HG03108 (cell line): Measurements from ENCODE around the gene KIF6.
A peak's percentile ranks its signal among the peaks of the same experiment; 100 is the strongest.
"Not testable (repeated sequence)": the region's sequence is repeated elsewhere in the genome, so short reads cannot be mapped to it uniquely, and the experiment has no call there.

Experiments used
- ATAC-seq: cut with Tn5 transposase; IDR thresholded peaks from one replicate; pipeline ENCODE4 v1.9.1; 2021; ENCODE audit warnings: moderate library complexity; ENCODE audit not compliant: unreplicated experiment

KIF6 gene

DNA sequence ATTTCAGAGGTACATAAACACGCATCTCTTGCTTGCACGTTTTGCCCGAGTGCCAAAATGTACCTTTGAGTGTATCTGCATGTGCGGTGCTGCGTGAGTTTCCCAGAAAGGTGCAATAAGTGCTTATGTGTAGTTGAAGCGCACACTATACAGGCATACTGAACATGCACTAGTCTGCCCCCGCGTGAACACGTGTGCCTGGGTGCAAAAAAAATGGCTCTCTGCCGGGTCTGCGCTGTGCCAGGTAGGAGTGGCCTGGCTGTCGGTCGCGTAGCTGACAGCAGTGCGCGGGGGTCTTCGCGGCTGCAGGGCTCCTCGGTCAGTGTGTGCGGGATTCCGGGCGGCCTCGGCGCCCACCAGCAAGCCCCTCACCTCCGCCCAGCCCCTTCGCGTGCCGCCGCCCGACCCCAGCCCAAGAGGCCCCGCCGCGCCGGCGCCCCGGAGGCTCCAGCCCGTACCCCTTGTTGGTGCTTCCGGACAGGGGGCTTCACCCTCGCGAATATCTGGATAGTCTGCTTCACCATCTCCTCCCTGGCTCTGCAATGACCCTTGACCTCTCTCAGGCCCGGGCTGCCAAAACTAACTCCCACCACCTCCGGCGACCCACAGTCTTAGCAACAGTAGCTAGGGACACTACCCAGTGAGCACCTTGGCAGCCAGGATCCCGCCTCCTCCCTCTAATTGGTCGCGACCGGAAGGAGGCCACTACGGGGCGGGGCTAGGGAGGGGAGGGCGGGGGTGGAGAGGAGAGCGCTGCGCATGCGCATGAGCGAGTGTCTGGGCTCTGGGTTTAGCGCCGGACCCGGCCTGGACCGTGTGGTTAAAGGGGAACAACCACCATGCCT is at the start of gene KIF6:
Gene KIF6, minus strand, starts transcription at position 622 of the 845 bp plus-strand sequence. Its CDS starts 98 bp downstream, at position 524.
- peak; percentile 99 for ATAC-seq

DNA sequence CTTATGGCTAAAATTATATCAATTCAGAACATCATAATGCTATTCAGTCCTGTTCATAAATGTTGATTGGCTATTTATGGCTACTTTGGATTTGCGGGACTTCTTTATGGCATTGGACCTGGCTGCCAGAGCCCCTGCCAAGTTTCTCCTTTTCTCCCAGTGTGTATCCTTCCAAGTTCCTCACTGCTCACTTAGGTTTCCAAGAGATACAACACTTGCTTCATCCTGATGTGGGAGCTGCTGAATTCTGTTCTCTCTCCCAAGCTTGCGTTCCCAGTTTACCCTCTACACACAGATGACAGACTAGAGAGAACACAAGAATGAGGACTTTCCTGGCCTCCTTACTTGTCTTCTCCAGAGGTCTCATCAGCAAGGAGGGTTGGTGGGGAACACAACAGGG is 48.6 kb upstream of the KIF6 start:
- ATAC-seq, result no peak

DNA sequence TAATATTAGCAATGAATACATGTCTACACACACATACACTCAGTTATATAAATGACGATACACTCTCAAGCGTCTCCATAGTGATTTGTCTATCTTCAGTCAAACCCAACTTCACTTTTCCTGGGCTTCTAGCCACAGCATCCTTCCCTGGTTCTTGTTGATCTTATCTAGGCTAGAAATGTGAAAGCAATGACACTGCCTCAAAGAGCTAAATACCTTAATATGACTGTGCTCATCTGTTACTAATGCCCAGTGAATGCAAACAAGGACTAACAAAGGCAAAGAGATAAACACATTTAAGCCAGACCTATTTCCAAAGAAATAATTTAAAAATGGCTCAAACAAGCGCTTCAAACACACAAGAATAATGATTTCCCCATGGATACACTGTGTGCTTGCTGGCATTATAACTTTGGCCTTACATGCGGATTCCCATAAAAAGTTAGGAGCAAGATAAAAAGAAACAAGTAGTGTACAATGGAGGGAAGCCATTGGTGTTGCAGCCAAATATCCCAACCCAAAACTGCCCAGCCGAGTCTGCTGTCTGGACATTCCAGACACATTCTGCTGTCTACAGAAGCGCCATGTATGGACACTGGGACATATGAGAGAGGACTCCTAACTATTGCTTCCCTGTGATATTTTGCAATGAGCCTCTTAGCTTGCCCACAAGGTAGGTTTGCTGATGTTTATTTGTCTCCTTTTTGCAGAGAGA is 47.5 kb upstream of the KIF6 start:
- no peak for ATAC-seq

DNA sequence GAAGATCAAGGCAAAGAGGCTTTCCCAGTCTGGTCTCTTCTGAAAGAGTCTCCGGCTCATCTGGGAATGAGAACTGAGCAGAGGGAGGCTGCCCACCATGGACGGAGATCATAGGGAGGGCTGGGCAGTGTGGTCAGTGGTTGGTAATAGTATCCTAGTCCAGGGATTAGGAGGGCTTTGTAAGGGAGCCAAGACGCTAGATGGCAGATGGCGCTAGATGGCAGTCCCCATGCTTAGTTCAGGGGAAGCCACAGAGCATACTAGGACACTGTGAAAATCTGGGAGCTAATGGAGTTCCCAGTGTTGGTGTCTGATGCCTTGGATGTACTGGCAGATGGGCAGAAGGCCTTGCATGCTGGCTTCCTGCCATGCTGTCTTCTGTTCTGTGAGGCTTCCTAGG is 45.2 kb upstream of the KIF6 start:
- ATAC-seq, result no peak

DNA sequence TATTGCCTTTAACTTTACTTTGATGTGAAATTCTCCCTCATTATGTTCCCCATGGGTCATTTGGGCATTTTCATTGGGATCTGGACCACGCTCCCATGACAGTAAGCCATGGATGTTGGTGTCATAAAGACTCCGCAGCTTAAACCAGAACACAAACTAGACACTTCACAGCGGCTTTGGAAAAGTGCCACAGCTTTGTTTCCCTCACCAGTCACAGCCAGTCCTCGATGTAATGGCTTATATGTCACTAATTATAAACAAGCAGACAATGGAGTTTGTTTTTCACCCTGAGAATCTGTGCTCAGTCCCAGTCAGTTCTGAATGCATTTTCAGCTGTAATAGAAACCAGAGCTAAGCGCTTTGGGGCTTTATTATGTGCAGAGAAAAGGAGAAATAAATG is 43.8 kb upstream of the KIF6 start:
- ATAC-seq, result no peak

DNA sequence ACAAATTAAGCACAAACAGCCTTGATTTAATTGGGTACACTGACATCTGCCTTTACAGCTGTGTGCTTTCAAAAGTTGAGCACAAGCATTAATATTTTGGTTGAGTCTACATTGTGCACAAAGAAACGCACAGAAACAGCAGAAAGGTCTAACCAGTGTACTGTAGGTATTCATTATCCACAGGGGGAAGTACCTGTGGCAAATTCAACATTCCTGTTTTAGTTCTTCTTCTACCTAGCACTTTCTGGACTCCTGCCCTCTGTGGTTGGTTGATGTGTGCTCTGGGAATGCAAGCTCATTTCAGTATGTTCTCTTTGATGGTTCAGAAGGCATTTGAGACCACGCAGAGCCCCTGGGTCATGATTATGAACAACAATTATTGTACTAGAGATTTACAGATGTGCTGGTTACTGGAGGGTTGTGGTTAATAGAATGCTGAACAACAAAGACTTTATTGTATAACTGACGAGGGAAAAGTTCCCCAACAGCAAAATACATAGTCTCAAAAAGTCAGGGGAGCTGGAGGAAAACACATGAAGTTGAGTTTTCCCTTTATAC is 40.4 kb upstream of the KIF6 start:
- no peak for ATAC-seq

GRCh38 chr6:39760226-39760952 is 35.2 kb upstream of the KIF6 start:
- no peak for ATAC-seq

DNA sequence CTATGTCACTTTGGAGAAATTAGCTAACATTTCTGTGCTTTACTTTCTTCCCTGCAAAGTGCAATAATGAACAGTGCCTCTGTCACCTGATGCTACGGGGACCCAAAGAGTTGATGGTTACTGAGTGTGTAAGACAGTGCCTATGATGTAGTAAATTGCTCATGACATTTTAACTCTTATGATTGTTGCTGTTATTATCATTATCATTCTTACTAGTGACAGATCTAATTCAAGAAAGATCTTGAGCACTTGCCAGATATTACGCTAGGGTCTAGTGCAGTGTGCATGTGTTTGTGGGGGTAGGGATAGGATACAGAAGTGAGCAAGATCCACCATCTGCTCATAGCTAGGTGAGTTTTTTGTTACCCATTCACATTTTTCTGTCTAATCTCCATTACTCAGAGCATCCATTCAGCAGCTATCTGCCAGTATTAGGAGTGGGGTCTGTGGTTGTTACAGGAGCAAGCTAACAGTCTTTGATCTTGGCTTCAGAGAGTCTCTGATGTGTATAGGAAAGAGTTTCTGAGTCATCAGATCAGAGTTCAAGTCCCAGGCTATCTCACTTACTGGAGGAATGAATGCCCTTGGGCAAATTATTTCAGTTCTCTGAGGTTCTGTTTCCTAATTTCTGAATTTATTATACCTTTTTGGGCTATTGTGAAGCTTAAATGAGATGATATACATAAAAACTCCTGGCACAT is 33.8 kb upstream of the KIF6 start:
- no peak for ATAC-seq

DNA sequence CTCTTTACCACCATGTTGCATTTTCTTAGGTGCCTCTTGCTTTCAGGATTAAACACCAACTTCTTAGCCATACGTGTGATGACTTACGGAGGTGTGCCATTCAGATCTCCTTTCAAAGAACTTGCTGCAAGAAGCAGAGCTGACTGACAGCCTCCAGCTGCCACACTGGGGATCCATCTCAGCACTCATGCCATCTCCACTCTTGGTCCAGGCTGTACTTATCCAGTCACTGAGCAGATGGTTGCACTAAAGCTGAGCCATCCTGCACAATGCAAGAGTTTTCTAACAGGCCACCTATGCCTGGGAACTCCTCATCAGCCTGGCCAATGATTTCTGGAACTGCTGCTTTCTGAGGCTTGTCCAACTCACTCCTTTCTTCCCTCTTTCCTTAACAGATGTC is 31.4 kb upstream of the KIF6 start:
- ATAC-seq, result no peak

DNA sequence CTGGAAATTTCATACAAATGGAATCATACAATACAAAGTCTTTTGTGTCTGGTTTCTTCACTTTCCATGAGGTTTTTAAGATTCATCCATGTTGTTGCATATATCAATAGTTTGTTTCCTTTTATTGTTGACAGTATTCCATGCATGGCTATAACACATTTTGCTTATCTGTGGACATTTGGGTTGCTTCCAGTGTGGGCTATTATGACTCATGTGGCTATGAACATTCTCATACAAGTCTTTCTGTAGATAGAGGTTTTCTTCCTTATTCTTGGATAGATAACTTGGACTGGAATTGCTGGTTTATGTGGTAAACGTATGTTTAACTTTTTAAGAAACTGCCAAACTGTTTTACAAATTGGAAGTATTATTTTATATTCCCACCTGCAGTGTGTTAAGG is 30.0 kb upstream of the KIF6 start:
- no peak for ATAC-seq

DNA sequence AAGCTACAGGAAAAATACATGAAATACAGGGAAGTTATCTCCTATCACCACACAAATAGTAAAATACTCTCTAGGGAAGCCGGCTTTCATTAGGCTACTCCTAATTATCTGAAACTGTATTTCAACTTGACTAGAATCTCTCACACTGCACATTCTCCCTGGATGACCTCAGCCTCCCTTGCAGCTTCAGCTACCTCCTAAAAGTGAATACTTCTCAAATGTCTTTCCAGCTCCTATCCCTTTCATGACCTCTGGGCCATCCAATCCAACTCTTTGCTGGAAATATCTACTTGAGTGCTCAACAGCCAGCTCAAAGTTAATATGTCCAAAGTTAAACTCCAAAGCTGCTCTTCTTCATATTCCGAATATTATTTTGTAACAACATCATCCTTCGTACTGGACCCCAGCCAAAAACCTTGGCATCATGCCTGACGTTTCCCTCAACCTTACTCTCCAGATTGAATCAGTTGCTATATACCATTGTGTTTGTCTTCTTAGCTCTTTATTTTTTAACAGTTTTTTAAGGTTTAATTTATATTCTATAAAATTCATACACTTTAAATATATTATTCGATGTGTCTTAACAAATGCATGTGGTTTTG is 29.4 kb upstream of the KIF6 start:
- no peak for ATAC-seq

DNA sequence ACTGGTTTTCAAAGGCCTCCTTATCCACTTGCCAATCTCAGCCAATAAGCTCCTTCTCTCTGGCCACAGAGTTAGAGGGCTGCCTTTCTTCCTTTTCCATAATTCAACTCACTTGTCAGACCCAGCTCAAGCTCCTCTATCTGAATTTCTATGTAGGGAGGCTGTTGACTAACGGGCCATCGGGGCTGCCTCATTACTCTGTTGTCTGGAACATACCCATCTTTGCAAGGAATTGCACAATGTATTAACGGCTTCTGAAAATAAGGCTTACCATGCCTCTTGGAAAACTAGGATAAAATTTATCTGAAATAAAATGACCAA is 28.5 kb upstream of the KIF6 start:
- ATAC-seq, result no peak

GRCh38 chr6:39752835-39753724 is 27.9 kb upstream of the KIF6 start:
- ATAC-seq, result no peak

DNA sequence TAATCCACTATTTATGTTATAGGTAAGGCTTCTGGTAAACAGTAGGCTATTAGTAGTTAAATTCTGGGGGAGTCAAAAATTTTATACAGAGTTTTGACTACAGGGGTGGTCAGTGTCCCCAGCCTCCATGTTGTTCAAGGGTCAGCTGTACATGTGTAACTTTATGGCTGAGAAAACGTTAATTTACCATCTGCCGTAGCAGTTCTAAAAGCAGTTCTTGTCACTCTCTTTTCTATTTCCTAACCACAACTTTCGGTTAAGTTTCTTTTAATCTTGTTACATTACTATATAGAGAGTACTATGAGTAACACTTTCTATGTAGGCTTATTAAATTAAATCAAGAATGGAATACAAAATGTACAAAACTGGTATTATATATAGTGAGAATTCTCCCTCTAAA is 21.6 kb upstream of the KIF6 start:
- ATAC-seq, result no peak

DNA sequence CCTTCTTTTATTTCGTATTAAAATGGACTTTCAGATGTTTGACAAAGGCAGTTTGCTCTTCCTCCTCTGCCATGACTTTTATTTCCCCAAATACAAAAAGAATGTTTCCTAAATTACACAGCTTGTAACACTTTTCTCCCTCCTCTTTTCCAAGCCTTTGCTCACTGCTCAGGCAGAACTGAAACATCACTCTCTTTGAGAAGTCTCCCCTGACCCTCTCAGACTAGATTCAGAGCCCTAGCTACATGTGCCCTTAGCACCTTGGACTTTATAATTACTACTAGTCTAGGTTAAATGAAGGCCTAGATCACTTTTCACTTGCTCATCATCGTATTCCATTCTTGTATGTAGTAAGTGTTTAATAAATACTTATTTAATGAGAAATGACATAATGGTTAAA is 8.5 kb upstream of the KIF6 start:
- no peak for ATAC-seq

DNA sequence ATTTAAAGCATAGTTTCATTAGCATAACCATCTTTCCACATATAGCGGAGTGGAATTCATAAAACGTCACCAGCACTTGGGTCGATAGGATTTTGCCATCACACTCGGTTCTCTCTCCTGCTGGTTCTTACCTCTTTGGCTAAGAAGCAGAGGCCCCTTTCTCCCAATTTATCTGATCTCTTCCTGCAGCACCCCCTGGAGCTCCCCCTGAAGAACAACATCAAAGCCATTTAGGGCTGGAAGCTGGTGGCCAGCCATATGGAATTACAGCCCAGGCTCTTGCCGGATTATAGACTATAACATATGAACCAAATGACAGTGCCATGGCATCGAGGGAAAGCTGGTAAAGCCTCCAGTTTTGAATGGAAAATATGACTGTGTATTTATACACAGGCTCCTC is 6.4 kb upstream of the KIF6 start:
- ATAC-seq, result no peak

DNA sequence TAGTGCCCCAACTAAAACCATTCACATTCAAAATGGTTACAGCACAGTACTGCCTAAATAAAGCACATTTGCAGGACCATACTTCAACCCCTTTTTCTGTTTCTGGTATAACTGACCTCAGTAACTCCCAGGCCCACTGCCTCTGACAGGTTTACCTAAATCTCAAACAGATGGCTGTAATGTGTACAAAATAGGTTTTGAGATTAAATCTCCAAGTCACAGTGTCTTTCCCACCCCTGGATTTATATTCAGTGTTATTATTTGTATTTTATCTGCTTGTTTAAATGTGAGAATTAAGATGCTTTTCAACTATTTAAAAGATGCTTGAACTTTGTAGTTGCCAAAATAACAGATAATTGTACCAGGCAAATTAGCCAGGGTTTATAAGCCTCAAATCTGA is 4.7 kb upstream of the KIF6 start:
- no peak for ATAC-seq

- no peak for ATAC-seq
Observed at GRCh38 chr6:39725632-39725997, 407 bp upstream of the KIF6 start.

- ATAC-seq, result not testable (repeated sequence)
Observed at GRCh38 chr6:39723350-39723749, 1.9 kb downstream of the KIF6 start.

GRCh38 chr6:39714802-39715201 is 10.4 kb downstream of the KIF6 start:
- no peak for ATAC-seq
